Kasumi-1 (cell line): ENCODE measurements around the gene MEIOSIN.
"Not testable (repeated sequence)": the region's sequence is repeated elsewhere in the genome, so short reads cannot be mapped to it uniquely, and the experiment has no call there.

Source experiments
- DNase-seq, 2 experiments: peaks; one replicate each; lab custom pipeline; 2025; lab: John Stamatoyannopoulos, UW

MEIOSIN gene

DNA sequence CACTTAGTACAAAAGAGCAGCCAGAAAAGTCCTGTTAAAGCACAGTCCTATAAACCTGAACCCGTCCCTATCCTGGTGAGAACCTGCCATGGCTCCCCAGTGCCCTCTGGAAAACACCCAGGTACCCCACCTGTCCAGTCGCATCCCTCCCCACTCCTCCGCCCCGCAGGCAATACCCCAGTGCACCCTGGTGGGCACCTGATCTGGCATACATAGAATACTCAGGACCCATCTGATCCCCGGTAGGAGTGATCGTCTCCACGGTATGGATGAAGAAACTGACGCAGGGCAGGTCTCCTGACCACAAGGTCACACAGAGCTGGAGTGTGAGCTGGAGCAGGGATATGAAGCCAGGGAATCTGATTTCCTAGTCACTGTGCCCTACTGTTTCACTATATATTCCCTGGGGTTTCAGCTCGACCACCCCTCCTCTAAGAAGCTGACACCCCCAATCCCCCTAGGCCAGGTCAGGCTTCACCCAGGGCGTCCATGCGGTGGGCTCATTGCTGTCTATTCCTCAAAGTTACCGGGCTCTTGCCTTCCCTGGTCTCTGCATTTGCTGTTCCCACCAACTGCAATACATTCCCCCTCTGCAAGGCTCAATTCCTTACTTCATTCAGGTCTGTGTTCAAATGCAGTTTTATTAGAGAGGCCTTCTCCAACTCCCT is 15.1 kb upstream of the MEIOSIN start:
- no peak for DNase-seq

DNA sequence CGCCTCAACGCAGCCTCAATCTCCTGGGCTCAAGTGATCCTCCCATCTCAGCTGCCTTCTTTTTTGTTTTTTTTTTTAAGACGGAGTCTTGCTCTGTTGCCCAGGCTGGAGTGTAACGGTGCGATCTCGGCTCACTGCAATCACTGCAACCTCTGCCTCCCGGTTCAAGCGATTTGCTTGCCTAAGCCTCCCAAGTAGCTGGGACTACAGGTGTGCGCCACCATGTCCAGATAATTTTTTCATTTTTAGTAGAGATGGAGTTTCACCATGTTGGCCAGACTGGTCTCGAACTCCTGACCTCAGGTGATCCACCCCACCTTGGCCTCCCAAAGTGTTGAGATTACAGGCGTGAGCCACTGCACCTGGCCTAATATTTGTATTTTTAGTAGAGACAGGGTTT is 13.2 kb upstream of the MEIOSIN start:
- not testable (repeated sequence) for DNase-seq

DNA sequence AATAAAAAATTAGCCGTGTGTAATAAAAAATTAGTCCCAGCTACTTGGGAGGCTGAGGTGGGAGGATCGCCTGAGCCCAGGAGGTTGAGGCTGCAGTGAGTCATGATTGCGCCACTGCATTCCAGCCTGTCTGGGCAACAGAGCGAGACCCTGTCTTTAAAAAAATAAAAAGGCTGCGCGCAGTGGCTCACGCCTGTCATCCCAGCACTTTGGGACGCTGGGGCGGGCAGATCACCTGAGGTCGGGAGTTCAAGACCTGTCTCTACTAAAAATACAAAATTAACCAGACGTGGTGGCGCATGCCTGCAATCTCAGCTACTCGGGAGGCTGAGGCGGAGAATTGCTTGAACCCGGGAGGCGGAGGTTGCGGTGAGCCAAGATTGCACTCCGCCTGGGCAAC is 4.6 kb upstream of the MEIOSIN start:
- DNase-seq: not testable (repeated sequence)

- peak in 1 of 2 experiments; percentile 31 for DNase-seq
These were observed 3.4 kb upstream of the MEIOSIN start for GRCh38 chr19:45729800-45730290.

- DNase-seq: peak; percentile 98 to 99
These were observed 2.6 kb upstream of the MEIOSIN start, which contains the start of gene FBXO46 for GRCh38 chr19:45730368-45731288. Gene FBXO46 (minus strand): TSS chr19:45730896. CDS start chr19:45713495, 17,401 bp downstream.

DNA sequence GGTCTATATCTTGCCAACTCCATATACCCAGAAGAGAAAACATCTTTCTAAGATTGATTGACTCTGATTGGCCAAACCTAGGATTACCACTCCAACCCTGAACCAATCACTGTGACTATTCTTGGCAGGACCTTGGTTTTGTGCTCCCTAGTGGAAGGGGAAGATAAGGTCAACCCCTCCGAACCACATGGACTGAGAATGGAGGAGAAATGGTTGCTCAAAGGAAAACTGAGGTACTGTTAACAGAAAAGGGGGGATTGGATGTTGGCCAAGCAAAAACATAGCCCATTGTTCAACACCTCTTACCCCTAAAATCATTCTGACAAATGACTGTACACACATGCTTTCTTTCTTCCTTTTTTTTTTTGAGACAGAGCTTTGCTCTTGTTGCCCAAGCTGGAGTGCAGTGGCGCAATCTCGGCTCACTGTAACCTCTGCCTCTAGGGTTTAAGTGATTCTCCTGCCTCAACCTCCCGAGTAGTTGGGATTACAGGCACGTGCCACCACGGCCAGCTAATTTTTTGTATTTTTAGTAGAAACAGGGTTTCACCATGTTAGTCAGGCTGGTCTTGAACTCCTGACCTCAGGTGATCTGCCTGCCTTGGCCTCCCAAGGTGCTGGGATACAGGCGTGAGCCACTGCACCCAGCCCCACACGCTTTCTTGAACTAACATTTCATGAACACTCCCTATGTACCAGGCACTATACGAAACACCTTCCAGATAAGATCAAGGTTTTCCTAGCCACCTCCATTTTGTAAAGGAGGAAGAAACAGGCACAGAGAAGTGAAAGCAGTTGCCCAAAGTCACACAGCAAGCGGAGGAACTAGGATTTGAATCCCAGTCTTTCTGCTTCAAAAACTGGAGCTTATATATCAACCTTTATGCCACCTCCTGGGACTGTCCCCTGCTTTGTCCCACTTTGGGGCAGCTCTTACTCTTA is 6.5 kb downstream of the MEIOSIN start:
- peak; percentile 7 to 28 for DNase-seq

GRCh38 chr19:45742969-45743368 is 9.7 kb downstream of the MEIOSIN start:
- DNase-seq: no peak

DNA sequence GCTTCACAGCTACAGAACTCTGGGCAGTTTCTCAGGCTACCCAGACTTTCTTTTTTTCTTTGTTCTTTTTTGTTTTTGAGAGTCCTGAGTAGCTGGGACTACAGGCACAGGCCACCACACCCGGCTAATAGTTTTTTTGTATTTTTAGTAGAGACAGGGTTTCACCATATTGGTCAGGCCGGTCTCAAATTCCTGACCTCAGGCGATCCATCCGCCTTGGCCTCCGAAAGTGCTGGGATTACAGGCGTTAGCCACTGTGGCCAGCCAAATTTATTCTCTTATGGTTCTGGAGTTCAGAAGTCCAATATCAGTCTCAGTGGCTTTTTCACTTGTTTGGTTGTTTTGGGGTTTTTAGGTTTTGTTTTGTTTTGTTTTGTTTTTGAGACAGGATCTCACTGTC is 12.4 kb downstream of the MEIOSIN start:
- DNase-seq: no peak

GRCh38 chr19:45746866-45747265 is 13.6 kb downstream of the MEIOSIN start:
- DNase-seq: no peak

DNA sequence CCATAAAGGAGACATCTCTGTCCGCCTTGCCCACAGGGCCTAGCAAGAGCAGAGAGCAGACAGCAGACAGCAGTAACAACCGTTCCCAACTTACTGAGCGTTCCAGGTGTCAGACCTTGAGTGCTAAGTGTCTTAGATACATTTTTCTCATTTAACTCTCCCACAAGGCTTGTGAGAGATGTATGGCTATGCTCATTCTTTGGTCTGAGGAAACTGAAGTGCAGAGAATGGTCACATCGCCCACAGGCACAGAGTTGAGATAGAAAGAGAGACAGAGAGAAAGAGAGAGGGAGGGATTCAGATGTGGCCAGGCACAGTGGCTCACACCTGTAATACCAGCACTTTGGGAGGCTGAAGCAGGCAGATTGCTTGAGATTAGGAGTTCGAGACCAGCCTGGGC is 14.3 kb downstream of the MEIOSIN start:
- no peak for DNase-seq

DNA sequence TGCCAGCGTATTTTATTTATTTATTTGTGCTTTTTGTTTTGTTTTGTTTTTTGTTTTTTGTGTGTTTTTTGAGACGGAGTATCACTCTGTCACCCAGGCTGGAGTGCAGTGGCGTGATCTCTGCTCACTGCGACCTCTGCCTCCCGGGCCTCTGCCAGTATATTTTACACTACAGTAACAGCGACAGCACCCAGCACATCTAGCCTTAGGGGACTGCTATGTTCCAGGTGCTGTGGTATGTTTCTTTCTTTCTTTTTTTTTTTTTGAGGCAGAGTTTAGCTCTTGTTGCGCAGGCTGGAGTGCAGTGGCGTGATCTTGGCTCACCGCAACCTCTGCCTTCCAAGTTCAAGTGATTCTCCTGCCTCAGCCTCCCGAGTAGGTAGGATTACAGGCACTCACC is 18.2 kb downstream of the MEIOSIN start:
- DNase-seq: not testable (repeated sequence)

- no peak for DNase-seq
These were observed 19.4 kb downstream of the MEIOSIN start for GRCh38 chr19:45752639-45753038.

GRCh38 chr19:45753548-45753947 is 20.3 kb downstream of the MEIOSIN start:
- no peak for DNase-seq

- DNase-seq: no peak
These were observed 21.1 kb downstream of the MEIOSIN start for GRCh38 chr19:45754323-45754722.

DNA sequence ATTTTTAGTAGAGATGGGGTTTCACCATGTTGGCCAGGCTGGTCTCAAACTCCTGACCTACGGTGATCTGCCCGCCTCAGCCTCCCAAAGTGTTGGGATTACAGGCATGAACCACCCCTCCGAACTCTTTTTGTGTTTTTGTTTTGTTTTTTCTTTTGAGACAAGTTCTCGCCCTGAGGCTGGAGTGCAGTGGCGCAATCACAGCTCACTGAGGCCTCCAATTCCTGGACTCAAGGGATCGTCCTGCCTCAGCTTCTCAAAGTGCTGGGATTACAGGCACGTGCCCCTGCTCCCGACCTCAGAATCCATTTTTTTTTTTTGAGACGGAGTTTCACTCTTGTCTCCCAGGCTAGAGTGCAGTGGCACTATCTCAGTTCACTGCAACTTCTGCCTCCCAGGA is 24.5 kb downstream of the MEIOSIN start:
- DNase-seq: no peak

GRCh38 chr19:45758921-45759320 is 25.7 kb downstream of the MEIOSIN start:
- no peak for DNase-seq

GRCh38 chr19:45761714-45762113 is 28.5 kb downstream of the MEIOSIN start:
- no peak for DNase-seq

DNA sequence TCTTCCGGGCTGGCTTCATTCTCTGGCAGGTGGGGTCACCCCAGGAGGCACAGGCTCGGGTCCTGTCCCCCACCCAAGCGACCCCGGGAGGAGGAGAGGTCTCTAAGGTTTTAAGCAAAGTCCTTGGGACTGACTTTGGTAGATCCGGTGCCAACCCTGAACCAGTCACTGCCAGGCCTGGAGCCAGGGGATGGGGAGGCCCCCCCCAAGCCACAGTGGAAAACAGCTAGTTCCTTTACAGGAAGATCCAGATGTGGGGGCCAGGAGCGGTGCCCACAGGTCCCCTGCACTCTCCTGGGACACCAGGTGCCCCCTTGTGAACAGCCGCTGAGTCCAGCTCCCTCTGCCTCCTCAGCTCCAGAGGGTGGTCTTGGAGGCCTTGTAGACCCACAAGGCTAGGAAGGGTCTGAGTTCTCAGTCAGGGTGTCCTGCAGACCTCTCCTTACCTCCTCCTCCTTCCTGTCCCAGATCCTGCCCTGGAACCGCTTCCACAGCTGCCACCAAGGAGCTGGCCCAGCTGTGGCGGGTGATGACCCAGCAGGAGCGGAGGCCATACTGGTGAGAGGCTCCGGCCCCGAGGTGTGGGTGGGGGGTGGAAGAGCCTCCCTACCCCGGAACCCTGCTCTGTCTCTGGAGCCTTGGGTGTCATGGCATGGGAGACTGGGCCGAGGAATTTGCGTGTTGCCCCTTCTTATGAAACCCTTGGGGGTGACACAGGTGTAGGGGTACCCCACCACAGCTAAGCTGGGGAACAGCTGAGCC is 29.8 kb downstream of the MEIOSIN start:
- DNase-seq: no peak

- DNase-seq: no peak
These were observed 30.6 kb downstream of the MEIOSIN start for GRCh38 chr19:45763691-45764294.

DNA sequence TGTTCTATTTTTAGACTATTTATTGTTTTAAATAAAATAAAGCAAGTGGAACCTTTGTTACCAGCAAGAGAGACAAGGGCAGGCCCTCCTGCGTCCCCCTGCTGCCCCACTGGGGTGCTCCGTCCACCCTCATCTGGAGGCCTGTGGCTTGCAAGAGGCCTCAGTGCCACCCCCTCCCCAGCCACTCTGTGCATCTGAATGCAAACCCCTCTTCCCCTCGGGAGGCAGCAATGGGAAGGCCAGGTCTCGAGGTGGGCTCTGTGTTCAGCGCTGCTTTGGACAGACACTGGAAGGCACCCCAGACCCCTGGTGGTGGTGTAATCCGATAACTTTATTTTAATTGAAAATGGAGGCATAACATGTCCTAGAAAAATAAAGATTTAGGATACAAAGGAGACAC is 31.2 kb downstream of the MEIOSIN start:
- DNase-seq: no peak
